PC-9 (cell line): ENCODE data around the gene C5orf15. TPM values are rescaled to one million over a fixed set of nuclear protein-coding genes. Genes with fewer than 3 reads are reported as not detected.

ENCODE experiments used
- BruUV-seq: library from RNA; stranded (reverse); fragments of 400-500 nt; replicated peaks from 2 replicates; lab custom pipeline; 2021; lab: Mats Ljungman, UMichigan
- CTCF ChIA-PET: fragments of 300-600 bp; sonication (Branson Sonifier 250); formaldehyde crosslinking; loops from one replicate; lab custom pipeline; 2022; ENCODE audit warnings: antibody characterized with exemption; lab: Charles Lee
- POLR2A ChIA-PET: fragments of 300-600 bp; sonication (Branson Sonifier 250); formaldehyde crosslinking; loops from one replicate; lab custom pipeline; 2022; ENCODE audit warnings: antibody characterized with exemption; ENCODE audit not compliant: unreplicated experiment; lab: Charles Lee
- DNase-seq, 2 experiments: peaks; one replicate each; pipeline versions ENCODE4 v3.0.0 to v3.0.0-alpha.2; 2015 to 2022; ENCODE audit warnings: mixed read lengths in 1 of 2
- H2AFZ ChIP-seq: fragments of 200-600 bp; sonication (generic); 2 replicates; pipeline ENCODE4 v1.8.1; 2017; ENCODE audit warnings: antibody characterized with exemption
- H3F3A ChIP-seq: fragments of 200-600 bp; sonication (generic); 2 replicates; pipeline ENCODE4 v1.8.1; 2017; ENCODE audit warnings: antibody characterized with exemption, mild to moderate bottlenecking, low read depth; ENCODE audit not compliant: insufficient read depth
- H3K27ac ChIP-seq: fragments of 200-600 bp; sonication (generic); 2 replicates; pipeline ENCODE4 v1.6.1; 2016; ENCODE audit warnings: mixed run types
- H3K27me3 ChIP-seq: fragments of 200-600 bp; sonication (generic); 2 replicates; pipeline ENCODE4 v1.6.1; 2016; ENCODE audit warnings: low read depth, mixed run types; ENCODE audit not compliant: insufficient read depth
- H3K36me3 ChIP-seq: fragments of 200-600 bp; sonication (generic); 2 replicates; pipeline ENCODE4 v1.6.1; 2016; ENCODE audit warnings: low read depth, mixed run types
- H3K4me1 ChIP-seq: fragments of 200-600 bp; sonication (generic); replicated peaks from 2 replicates; pipeline ENCODE4 v1.6.1; 2016; ENCODE audit warnings: mixed run types; ENCODE audit not compliant: insufficient read depth
- H3K4me2 ChIP-seq: fragments of 200-600 bp; sonication (generic); 2 replicates; pipeline ENCODE4 v1.6.1; 2017; ENCODE audit warnings: mixed run types
- H3K4me3 ChIP-seq: fragments of 200-600 bp; sonication (generic); 2 replicates; pipeline ENCODE4 v1.6.1; 2016; ENCODE audit warnings: mixed run types
- H3K79me2 ChIP-seq: fragments of 200-600 bp; sonication (generic); 2 replicates; pipeline ENCODE4 v1.6.1; 2017; ENCODE audit warnings: low read depth, mixed run types
- H3K9me2 ChIP-seq: fragments of 200-600 bp; sonication (generic); 2 replicates; pipeline ENCODE4 v1.8.1; 2017; ENCODE audit warnings: mild to moderate bottlenecking; ENCODE audit not compliant: insufficient read depth
- H3K9me3 ChIP-seq: fragments of 200-600 bp; sonication (generic); 2 replicates; pipeline ENCODE4 v1.8.1; 2016; ENCODE audit warnings: low read depth; ENCODE audit not compliant: insufficient read depth
- H4K20me1 ChIP-seq: fragments of 200-600 bp; sonication (generic); 2 replicates; pipeline ENCODE4 v1.8.1; 2017; ENCODE audit not compliant: insufficient read depth
- CTCF ChIP-seq: fragments of 200-600 bp; sonication (generic); conservative IDR thresholded peaks from 2 replicates; pipeline ENCODE4 v1.6.1; 2017; ENCODE audit warnings: mixed run types, antibody characterized with exemption, mild to moderate bottlenecking, moderate library complexity
- EZH2 ChIP-seq: fragments of 200-600 bp; sonication (generic); IDR thresholded peaks from 2 replicates; pipeline ENCODE4 v1.8.0; 2017; ENCODE audit warnings: antibody characterized with exemption, low read depth
- intact Hi-C: fragments of 100-400 bp; cut with micrococcal nuclease; formaldehyde crosslinking; loops from one replicate; pipeline ENCODE4 v1.10.0; 2022; ENCODE audit not compliant: unreplicated experiment
- total RNA-seq: library from RNA; stranded (reverse); gene quantifications from 2 replicates; pipeline ENCODE4 v1.2.3, GENCODE V29; 2021

The C5orf15 gene
- total RNA-seq, 1 experiment from 2014 or later = 45.0 TPM

- Histone ChIP-seq H3K4me2 (no peak overlapping the region), H3K36me3 (no peaks in the 10 kb centered on the region), H3K4me1 (peaks cover 31% of the 10 kb centered on the region), H3K9me2 (no peaks in the 10 kb centered on the region), H3K27me3 (no peaks in the 10 kb centered on the region), H3K9me3 (no peaks in the 10 kb centered on the region), H2AFZ (no peak overlapping the region), H4K20me1 (no peaks in the 10 kb centered on the region), H3K79me2 (no peaks in the 10 kb centered on the region), H3F3A (no peaks in the 10 kb centered on the region; the same call in 1 of the 2 replicates), H3K4me3 (no peak overlapping the region), H3K27ac (no peak overlapping the region)
- BruUV-seq = no TSS peak
- TF ChIP-seq EZH2 (no peak), CTCF (no peak)
- POLR2A ChIA-PET = no interaction called here
- CTCF ChIA-PET = no interaction called here
- DNase-seq = no peak
- intact Hi-C loops = no loop called here
These were observed 37.7 kb downstream of the C5orf15 start for GRCh38 chr5:133930813-133931090.

GRCh38 chr5:133930061-133930812 lies 38.2 kb downstream of the C5orf15 start:
- H3K36me3 ChIP-seq = no peaks in the 10 kb centered on the region
- POLR2A ChIA-PET = no interaction called here
- no peaks in the 10 kb centered on the region for H3K27me3 ChIP-seq
- DNase-seq = no peak
- intact Hi-C loops = no loop called here
- CTCF ChIA-PET = no interaction called here
- no peaks in the 10 kb centered on the region for H3K9me3 ChIP-seq
- H3K9me2 ChIP-seq = no peaks in the 10 kb centered on the region
- TF ChIP-seq EZH2 (no peak), CTCF (no peak)
- no TSS peak for BruUV-seq
- H3K4me1 ChIP-seq = peaks cover 36% of the 10 kb centered on the region
- no peaks in the 10 kb centered on the region for H3K79me2 ChIP-seq
- H3K4me3 ChIP-seq = no peak overlapping the region
- H3K4me2 ChIP-seq = no peak overlapping the region
- H3K27ac ChIP-seq = no peak overlapping the region
- H2AFZ ChIP-seq = no peak overlapping the region
- no peaks in the 10 kb centered on the region; the same call in 1 of the 2 replicates for H3F3A ChIP-seq
- H4K20me1 ChIP-seq = no peaks in the 10 kb centered on the region

GRCh38 chr5:133928587-133929393 lies 39.6 kb downstream of the C5orf15 start:
- intact Hi-C loops = no loop called here
- H4K20me1 ChIP-seq = no peaks in the 10 kb centered on the region
- H3K4me3 ChIP-seq = no peak overlapping the region
- no peaks in the 10 kb centered on the region for H3K36me3 ChIP-seq
- H3K9me2 ChIP-seq = no peaks in the 10 kb centered on the region
- ChIA-PET POLR2A (interaction anchor here (0.8 kb wide), 1 partner anchor 320 kb away, joined by 3 read pairs; no protein-coding TSS in a partner anchor), CTCF (no interaction called here)
- no peak for DNase-seq
- no peak overlapping the region for H2AFZ ChIP-seq
- no peak overlapping the region for H3K27ac ChIP-seq
- no peaks in the 10 kb centered on the region; the same call in 1 of the 2 replicates for H3F3A ChIP-seq
- TF ChIP-seq CTCF (no peak), EZH2 (no peak)
- BruUV-seq = no TSS peak
- no peak overlapping the region for H3K4me2 ChIP-seq
- peaks cover 50% of the 10 kb centered on the region for H3K4me1 ChIP-seq
- no peaks in the 10 kb centered on the region for H3K27me3 ChIP-seq
- H3K79me2 ChIP-seq = no peaks in the 10 kb centered on the region
- no peaks in the 10 kb centered on the region for H3K9me3 ChIP-seq
